ENCODE data around the gene CRTC1. TPM values are rescaled to one million over a fixed set of nuclear protein-coding genes. Genes with fewer than 3 reads are reported as not detected.

Gene CRTC1
- total RNA-seq, 1 experiment from 2014 or later = 19.0 TPM

GRCh38 chr19:18741124-18742121 lies 57.9 kb downstream of the CRTC1 start:
- H3K9me3 Mint-ChIP-seq = no peaks in the 10 kb centered on the region
- no peaks in the 10 kb centered on the region; the same call in 1 of the 2 replicates for H3K27me3 Mint-ChIP-seq (ENCODE audit: low read depth)
- H3K14ac ChIP-seq (ENCODE audit: insufficient read depth, low read length) = no peak overlapping the region
- no peaks in the 10 kb centered on the region for H3K79me1 ChIP-seq (ENCODE audit: insufficient read depth, low read depth, low read length, poor library complexity, severe bottlenecking)
- H2BK120ac ChIP-seq (ENCODE audit: low read depth, low read length, poor library complexity, severe bottlenecking) = no peak overlapping the region
- H3K27ac ChIP-seq (ENCODE audit: insufficient read length, low read depth, low read length) = no peak overlapping the region
- DNase-seq = peak; percentile 26
- H3K56ac ChIP-seq (ENCODE audit: insufficient read length, low read depth, low read length) = no peak overlapping the region
- no peak overlapping the region for H2AK5ac ChIP-seq (ENCODE audit: insufficient read length, low read length)
- H3K9ac ChIP-seq (ENCODE audit: extremely low read depth, insufficient read length, low read length) = no peak overlapping the region
- no peaks in the 10 kb centered on the region for H3K27me3 ChIP-seq (ENCODE audit: insufficient read depth, low read length)
- H3K4me1 ChIP-seq (ENCODE audit: insufficient read depth, low read length) = no peaks in the 10 kb centered on the region
- H3K27ac Mint-ChIP-seq = no peak overlapping the region
- no peaks in the 10 kb centered on the region for H3K9me3 ChIP-seq (ENCODE audit: control insufficient read depth, low read depth, low read length)
- no peaks in the 10 kb centered on the region for H3K36me3 Mint-ChIP-seq (ENCODE audit: insufficient read depth in 1 of 3, low read depth in 3 of 3)
- no peak overlapping the region for H4K8ac ChIP-seq (replicated peaks; ENCODE audit: insufficient read length, low read depth, low read length)
- no peak overlapping the region for H4K91ac ChIP-seq (ENCODE audit: insufficient read length, low read depth, low read length)
- no peak overlapping the region for H2BK5ac ChIP-seq (ENCODE audit: insufficient read length, low read length)
- H3K4ac ChIP-seq (ENCODE audit: low read depth, low read length) = no peak overlapping the region
- no peak overlapping the region for H4K5ac ChIP-seq (ENCODE audit: insufficient read length, low read depth, low read length)
- no peak overlapping the region for H2AFZ ChIP-seq (ENCODE audit: low read length)
- no peak overlapping the region for H3T11ph ChIP-seq (ENCODE audit: low read length)
- TF ChIP-seq, protein P1, sequence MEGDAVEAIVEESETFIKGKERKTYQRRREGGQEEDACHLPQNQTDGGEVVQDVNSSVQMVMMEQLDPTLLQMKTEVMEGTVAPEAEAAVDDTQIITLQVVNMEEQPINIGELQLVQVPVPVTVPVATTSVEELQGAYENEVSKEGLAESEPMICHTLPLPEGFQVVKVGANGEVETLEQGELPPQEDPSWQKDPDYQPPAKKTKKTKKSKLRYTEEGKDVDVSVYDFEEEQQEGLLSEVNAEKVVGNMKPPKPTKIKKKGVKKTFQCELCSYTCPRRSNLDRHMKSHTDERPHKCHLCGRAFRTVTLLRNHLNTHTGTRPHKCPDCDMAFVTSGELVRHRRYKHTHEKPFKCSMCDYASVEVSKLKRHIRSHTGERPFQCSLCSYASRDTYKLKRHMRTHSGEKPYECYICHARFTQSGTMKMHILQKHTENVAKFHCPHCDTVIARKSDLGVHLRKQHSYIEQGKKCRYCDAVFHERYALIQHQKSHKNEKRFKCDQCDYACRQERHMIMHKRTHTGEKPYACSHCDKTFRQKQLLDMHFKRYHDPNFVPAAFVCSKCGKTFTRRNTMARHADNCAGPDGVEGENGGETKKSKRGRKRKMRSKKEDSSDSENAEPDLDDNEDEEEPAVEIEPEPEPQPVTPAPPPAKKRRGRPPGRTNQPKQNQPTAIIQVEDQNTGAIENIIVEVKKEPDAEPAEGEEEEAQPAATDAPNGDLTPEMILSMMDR (conservative IDR thresholded peaks at IDR 0.05) = no peak
- H3K23ac ChIP-seq (ENCODE audit: insufficient read length, low read depth, low read length) = no peak overlapping the region
- no peak overlapping the region for H2BK15ac ChIP-seq (ENCODE audit: low read depth, low read length)
- no peak overlapping the region for H3K18ac ChIP-seq (ENCODE audit: insufficient read length, low read depth, low read length)
- H3K79me2 ChIP-seq (ENCODE audit: insufficient read depth, low read length) = no peaks in the 10 kb centered on the region
- no peaks in the 10 kb centered on the region for H4K20me1 ChIP-seq (ENCODE audit: control insufficient read depth, insufficient read depth, insufficient read length)
- H3K4me3 Mint-ChIP-seq = no peak overlapping the region
- no peak overlapping the region for H2BK20ac ChIP-seq (ENCODE audit: low read depth, low read length, poor library complexity, severe bottlenecking)
- peaks cover 5 to 7% of the 10 kb centered on the region in 2 experiments for H3K4me1 Mint-ChIP-seq
- no peaks in the 10 kb centered on the region for H3K23me2 ChIP-seq (ENCODE audit: insufficient read length, low read depth, low read length, poor library complexity, severe bottlenecking)
- no peak overlapping the region for H3K4me2 ChIP-seq (ENCODE audit: insufficient read depth, insufficient read length, low read length)
- no peak overlapping the region for H2BK12ac ChIP-seq (ENCODE audit: insufficient read length, low read depth, low read length)
- no CpG with 5 or more reads among the region's 27 CpGs for WGBS (ENCODE audit: extremely low coverage, insufficient read length, low lambda C conversion rate)

Data from H9 (cell line).